Suprapubic skin (tissue), 4 donors: ENCODE results near the gene STYXL2. TPM values are rescaled to one million over a fixed set of nuclear protein-coding genes. Genes with fewer than 3 reads are reported as not detected.

Source experiments
- DNase-seq, 2 donors: peaks; one replicate each; pipeline ENCODE4 v3.0.0-alpha.2; 2019; ENCODE audit warnings: low spot score in 2 of 2
- H3K27ac ChIP-seq: fragments of 200-600 bp; sonication (generic); one replicate; pipeline ENCODE4 v1.5.1; 2019
- H3K27me3 ChIP-seq: fragments of 200-600 bp; sonication (generic); one replicate; pipeline ENCODE4 v1.5.1; 2019
- H3K36me3 ChIP-seq: fragments of 200-600 bp; sonication (generic); one replicate; pipeline ENCODE4 v1.5.1; 2019
- H3K4me1 ChIP-seq: fragments of 200-600 bp; sonication (generic); one replicate; pipeline ENCODE4 v1.5.1; 2019
- H3K4me3 ChIP-seq: fragments of 200-600 bp; sonication (generic); one replicate; pipeline ENCODE4 v1.5.1; 2019; ENCODE audit warnings: mild to moderate bottlenecking
- H3K9me3 ChIP-seq: fragments of 200-600 bp; sonication (generic); one replicate; pipeline ENCODE4 v1.5.1; 2019
- CTCF ChIP-seq, 2 donors: fragments of 200-600 bp in 1 of 2; fragments of 450-650 bp in 1 of 2; sonication (generic) in 1 of 2; IDR thresholded peaks; one replicate each; pipeline ENCODE4 v1.5.1; 2016 to 2019; ENCODE audit warnings: antibody characterized with exemption in 2 of 2, mild to moderate bottlenecking in 1 of 2, moderate library complexity in 1 of 2
- EP300 ChIP-seq: sonication (generic); formaldehyde crosslinking; IDR thresholded peaks from one replicate; pipeline ENCODE4 v1.6.1; 2017; ENCODE audit warnings: antibody characterized with exemption
- POLR2A ChIP-seq, 2 donors: fragments of 450-650 bp; IDR thresholded peaks; one replicate each; pipeline ENCODE4 v1.6.1; 2017; ENCODE audit warnings: antibody characterized with exemption in 2 of 2, mild to moderate bottlenecking in 2 of 2, moderate library complexity in 2 of 2
- POLR2AphosphoS5 ChIP-seq, 3 donors: sonication (generic); formaldehyde crosslinking; IDR thresholded peaks; one replicate each; pipeline ENCODE4 v1.6.1; 2017; ENCODE audit warnings: antibody characterized with exemption in 3 of 3
- WGBS: methylation state at CpG from one replicate; pipeline ENCODE4 v1.1.5; 2018; 5-methylcytosine and 5-hydroxymethylcytosine counted together
- total RNA-seq, 4 donors: library from RNA; depleted of rRNA; stranded (reverse); fragments of >200 nt; gene quantifications; one replicate each; pipeline ENCODE4 v1.1.0, GENCODE V29; 2016

Gene STYXL2
- total RNA-seq, 4 donors from 2014 or later: 0.29 TPM; not detected in 3

DNA sequence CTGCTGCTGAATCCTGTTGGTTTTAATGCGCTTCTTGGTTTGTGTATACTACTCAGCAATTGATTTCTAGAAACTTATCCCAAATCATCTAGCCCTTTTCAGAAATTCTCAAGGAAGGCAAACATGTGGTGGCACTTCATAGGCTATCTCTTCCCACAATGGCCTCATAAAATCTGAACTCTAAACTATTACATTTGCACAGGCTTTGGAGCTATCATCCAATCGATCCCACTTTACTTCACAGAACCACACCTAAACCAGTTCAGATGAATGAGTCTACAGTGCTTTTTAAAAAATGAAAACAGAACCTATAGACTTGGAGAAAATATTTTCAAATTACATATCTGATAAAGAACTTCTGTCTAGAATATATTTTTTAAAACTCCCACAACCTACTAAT is 6.9 kb downstream of the STYXL2 start:
- no peak overlapping the region for H3K4me3 ChIP-seq
- H3K36me3 ChIP-seq: no peaks in the 10 kb centered on the region
- H3K4me1 ChIP-seq: no peaks in the 10 kb centered on the region
- DNase-seq: no peak
- no peak for TF ChIP-seq POLR2A (IDR thresholded peaks at IDR 0.05)
- no peak for TF ChIP-seq CTCF (IDR thresholded peaks at IDR 0.05)
- TF ChIP-seq EP300: no peak
- no peak for TF ChIP-seq POLR2AphosphoS5 (IDR thresholded peaks at IDR 0.05)
- H3K27ac ChIP-seq: no peak overlapping the region
- WGBS: 80% methylated on average over 2 of the region's 2 CpGs
- no peaks in the 10 kb centered on the region for H3K9me3 ChIP-seq
- peaks cover 3% of the 10 kb centered on the region for H3K27me3 ChIP-seq

DNA sequence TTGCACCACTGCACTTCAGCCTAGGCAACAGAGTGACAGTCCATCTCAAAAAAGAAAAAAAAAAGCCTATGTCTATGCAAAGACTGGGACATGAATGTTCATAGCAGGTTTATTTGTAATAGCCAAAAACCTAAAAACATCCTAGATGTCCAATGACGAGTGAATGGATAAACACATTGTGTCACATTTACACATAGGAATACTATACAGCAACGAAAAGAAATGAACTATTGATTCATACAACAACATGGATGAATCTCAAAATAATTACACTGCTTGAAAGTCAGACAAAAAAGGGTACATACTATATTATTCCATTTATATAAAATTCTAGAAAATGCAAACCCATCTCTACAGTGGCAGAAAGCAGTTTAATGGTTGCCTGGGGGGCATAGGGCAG is 7.9 kb downstream of the STYXL2 start:
- peaks cover 3% of the 10 kb centered on the region for H3K27me3 ChIP-seq
- WGBS: 83% methylated on average over 2 of the region's 2 CpGs
- no peak overlapping the region for H3K27ac ChIP-seq
- DNase-seq: no peak
- H3K4me1 ChIP-seq: no peaks in the 10 kb centered on the region
- no peaks in the 10 kb centered on the region for H3K36me3 ChIP-seq
- H3K9me3 ChIP-seq: no peaks in the 10 kb centered on the region
- no peak for TF ChIP-seq EP300
- TF ChIP-seq POLR2AphosphoS5 (IDR thresholded peaks at IDR 0.05): no peak
- no peak for TF ChIP-seq CTCF (IDR thresholded peaks at IDR 0.05)
- TF ChIP-seq POLR2A (IDR thresholded peaks at IDR 0.05): no peak
- H3K4me3 ChIP-seq: no peak overlapping the region

- Histone ChIP-seq H3K4me3 (no peak overlapping the region), H3K27ac (no peak overlapping the region), H3K27me3 (peaks cover 3% of the 10 kb centered on the region), H3K36me3 (no peaks in the 10 kb centered on the region), H3K4me1 (no peaks in the 10 kb centered on the region), H3K9me3 (no peaks in the 10 kb centered on the region)
- no peak for TF ChIP-seq EP300
- TF ChIP-seq CTCF (IDR thresholded peaks at IDR 0.05): no peak
- no peak for TF ChIP-seq POLR2A (IDR thresholded peaks at IDR 0.05)
- no peak for TF ChIP-seq POLR2AphosphoS5 (IDR thresholded peaks at IDR 0.05)
- no peak for DNase-seq
- WGBS: 67% methylated on average over 5 of the region's 5 CpGs
Measured at GRCh38 chr1:167102906-167103573, 9.2 kb downstream of the STYXL2 start.

DNA sequence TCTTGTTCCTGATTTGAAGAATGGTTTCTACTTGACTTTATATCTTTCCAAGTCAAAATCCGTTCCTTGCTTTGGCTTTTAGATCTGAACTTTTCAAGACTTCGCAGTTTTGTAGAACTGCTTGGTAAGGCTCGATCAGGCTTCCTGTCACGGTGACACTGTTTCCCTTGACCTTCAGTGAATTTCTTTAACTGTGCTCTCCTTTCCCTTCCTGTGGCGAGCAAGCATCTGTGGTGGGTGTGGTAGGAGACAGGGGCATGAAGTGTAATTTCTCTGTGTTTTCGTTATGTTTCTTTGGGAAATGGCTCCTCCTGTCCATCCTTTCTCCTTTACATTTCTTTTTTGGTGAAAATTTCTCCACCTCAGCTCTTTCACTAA is 10.4 kb downstream of the STYXL2 start:
- H3K9me3 ChIP-seq: no peaks in the 10 kb centered on the region
- peaks cover 3% of the 10 kb centered on the region for H3K27me3 ChIP-seq
- TF ChIP-seq EP300 (no peak), CTCF (IDR thresholded peaks at IDR 0.05) (no peak), POLR2AphosphoS5 (IDR thresholded peaks at IDR 0.05) (no peak), POLR2A (IDR thresholded peaks at IDR 0.05) (no peak)
- DNase-seq: no peak
- H3K4me3 ChIP-seq: no peak overlapping the region
- H3K4me1 ChIP-seq: no peaks in the 10 kb centered on the region
- no peaks in the 10 kb centered on the region for H3K36me3 ChIP-seq
- no peak overlapping the region for H3K27ac ChIP-seq
- WGBS: 85% methylated on average over 6 of the region's 6 CpGs

DNA sequence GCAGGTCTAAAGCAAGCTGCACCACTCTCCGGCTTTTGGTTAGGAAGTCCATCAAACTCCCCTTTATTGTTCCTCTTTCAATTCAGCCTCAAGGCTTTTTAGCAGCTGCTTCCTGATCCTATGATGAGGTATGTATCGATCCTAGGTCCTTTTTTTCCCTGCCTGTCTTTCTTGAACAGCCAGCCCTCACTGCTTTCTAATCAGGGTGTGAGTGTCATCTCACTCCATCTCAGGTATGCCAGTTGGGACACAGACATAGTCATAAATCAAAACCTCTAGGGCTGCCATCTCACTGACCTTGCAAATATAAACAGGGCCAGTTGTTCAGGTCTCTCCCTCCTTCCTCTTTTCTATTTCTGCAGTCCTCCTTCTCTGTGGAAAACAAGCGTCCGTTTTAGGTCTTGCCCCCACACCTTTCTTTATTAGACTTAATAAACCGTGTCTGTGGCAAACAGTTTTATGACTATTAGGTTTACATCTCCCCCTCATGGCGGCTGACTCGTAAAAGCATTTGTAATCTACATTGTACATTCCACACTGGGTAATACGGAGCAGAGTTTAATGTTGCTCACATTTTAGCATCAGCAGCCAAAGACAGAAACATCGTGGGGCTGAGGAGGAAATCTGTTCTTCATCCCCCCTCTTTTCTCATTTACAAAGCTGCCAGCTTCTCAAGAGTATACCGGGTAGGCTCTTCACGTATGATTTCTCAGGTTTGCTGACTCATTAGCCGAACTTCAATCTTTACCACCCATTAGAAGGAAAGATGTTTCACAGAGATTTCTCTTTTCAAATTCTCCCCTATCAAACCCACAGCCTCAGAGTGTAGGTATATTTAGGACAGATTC is 11.6 kb downstream of the STYXL2 start:
- Histone ChIP-seq H3K4me1 (no peaks in the 10 kb centered on the region), H3K27ac (no peak overlapping the region), H3K27me3 (no peaks in the 10 kb centered on the region), H3K36me3 (no peaks in the 10 kb centered on the region), H3K9me3 (no peaks in the 10 kb centered on the region), H3K4me3 (no peak overlapping the region)
- TF ChIP-seq POLR2A (IDR thresholded peaks at IDR 0.05): no peak
- no peak for TF ChIP-seq EP300
- no peak for TF ChIP-seq POLR2AphosphoS5 (IDR thresholded peaks at IDR 0.05)
- TF ChIP-seq CTCF (IDR thresholded peaks at IDR 0.05): no peak
- 44% methylated on average over 12 of the region's 12 CpGs for WGBS
- no peak for DNase-seq
